HG03159 (cell line): ENCODE data around the gene RPL7L1.
"Not testable (repeated sequence)": the region's sequence is repeated elsewhere in the genome, so short reads cannot be mapped to it uniquely, and the experiment has no call there.

Experiments
- ATAC-seq: cut with Tn5 transposase; IDR thresholded peaks from one replicate; pipeline ENCODE4 v1.9.1; 2021; ENCODE audit warnings: mild to moderate bottlenecking, moderate library complexity; ENCODE audit not compliant: unreplicated experiment

Gene RPL7L1

GRCh38 chr6:42879372-42880239, at the start of gene RPL7L1:
TSS of gene RPL7L1 (plus strand) at chr6:42879616. CDS start at chr6:42879911, 295 bp downstream.
- peak; percentile 74 for ATAC-seq

GRCh38 chr6:42831237-42831636, 48.2 kb upstream of the RPL7L1 start:
- ATAC-seq: no peak

- ATAC-seq: no peak
These were observed 45.4 kb upstream of the RPL7L1 start for GRCh38 chr6:42834056-42834455.

GRCh38 chr6:42841844-42842584, 37.4 kb upstream of the RPL7L1 start:
- ATAC-seq: no peak

GRCh38 chr6:42845327-42845694, 34.1 kb upstream of the RPL7L1 start:
- no peak for ATAC-seq

- no peak for ATAC-seq
These were observed 32.9 kb upstream of the RPL7L1 start for GRCh38 chr6:42846505-42846904.

- no peak for ATAC-seq
These were observed 30.7 kb upstream of the RPL7L1 start for GRCh38 chr6:42848700-42849099.

- no peak for ATAC-seq
These were observed 27.8 kb upstream of the RPL7L1 start for GRCh38 chr6:42851599-42851998.

- ATAC-seq: no peak
These were observed 19.4 kb upstream of the RPL7L1 start for GRCh38 chr6:42860036-42860435.

- no peak for ATAC-seq
These were observed 18.9 kb upstream of the RPL7L1 start for GRCh38 chr6:42860481-42860880.

GRCh38 chr6:42864602-42865001, 14.8 kb upstream of the RPL7L1 start:
- no peak for ATAC-seq

GRCh38 chr6:42870145-42870936, 9.1 kb upstream of the RPL7L1 start:
- no peak for ATAC-seq

- no peak for ATAC-seq
These were observed 7.7 kb upstream of the RPL7L1 start for GRCh38 chr6:42871711-42872110.

- no peak for ATAC-seq
These were observed 6.1 kb upstream of the RPL7L1 start for GRCh38 chr6:42873313-42873712.

GRCh38 chr6:42877695-42878094, 1.7 kb upstream of the RPL7L1 start:
- ATAC-seq: no peak

GRCh38 chr6:42880240-42880817, 913 bp downstream of the RPL7L1 start:
- not testable (repeated sequence) for ATAC-seq

GRCh38 chr6:42880871-42881270, 1.5 kb downstream of the RPL7L1 start:
- not testable (repeated sequence) for ATAC-seq

GRCh38 chr6:42885702-42886101, 6.3 kb downstream of the RPL7L1 start:
- no peak for ATAC-seq

- ATAC-seq: not testable (repeated sequence)
These were observed 8.8 kb downstream of the RPL7L1 start for GRCh38 chr6:42888201-42888600.

- ATAC-seq: no peak
These were observed 10.4 kb downstream of the RPL7L1 start for GRCh38 chr6:42889815-42890214.
